CD4-positive, alpha-beta T cell (primary cell): ENCODE data around the gene VGLL4. TPM values are rescaled to one million over a fixed set of nuclear protein-coding genes. Genes with fewer than 3 reads are reported as not detected.

Source experiments
- ATAC-seq: fragments of 200-7000 bp; cut with Tn5 transposase; one replicate; pipeline ENCODE4 v1.10.0; 2022; ENCODE audit warnings: mild to moderate bottlenecking; ENCODE audit not compliant: poor library complexity
- CTCF ChIA-PET: fragments of 350-600 bp; sonication (Branson Sonifier 250); formaldehyde crosslinking; loops from one replicate; lab custom pipeline; 2021; ENCODE audit warnings: antibody characterized with exemption, inconsistent platforms; lab: Charles Lee
- POLR2A ChIA-PET: fragments of 350-600 bp; sonication (Branson Sonifier 250); formaldehyde crosslinking; loops from one replicate; lab custom pipeline; 2021; ENCODE audit warnings: antibody characterized with exemption, inconsistent platforms; lab: Charles Lee
- DNase-seq, 14 experiments: peaks; one replicate each; pipeline ENCODE4 v3.0.0-alpha.2; 2013 to 2020; ENCODE audit warnings: mixed read lengths in 2 of 14
- H3K27ac ChIP-seq, 2 donors: one replicate each; pipeline versions ENCODE4 v1.5.1 to v1.7.0; 2013; ENCODE audit warnings: low read length in 2 of 2, low read depth in 1 of 2, mild to moderate bottlenecking in 1 of 2
- H3K27me3 ChIP-seq, 2 experiments: 1 replicate in 1 of 2; 2 replicates in 1 of 2; pipeline versions ENCODE4 v1.6.1 to v1.7.0; 2013; ENCODE audit warnings: low read length in 2 of 2, control low read depth in 1 of 2, mild to moderate bottlenecking in 1 of 2, moderate library complexity in 1 of 2; ENCODE audit not compliant: insufficient read depth in 2 of 2, control insufficient read depth in 1 of 2
- H3K36me3 ChIP-seq: one replicate; pipeline ENCODE4 v1.6.1; 2013; ENCODE audit warnings: low read length, control low read depth; ENCODE audit not compliant: insufficient read depth
- H3K4me1 ChIP-seq: one replicate; pipeline ENCODE4 v1.6.1; 2013; ENCODE audit warnings: low read length, control low read depth; ENCODE audit not compliant: insufficient read depth
- H3K4me3 ChIP-seq: one replicate; pipeline ENCODE4 v1.5.1; 2013; ENCODE audit warnings: mild to moderate bottlenecking, low read length, moderate library complexity
- H3K9me3 ChIP-seq, 2 experiments: 1 replicate in 1 of 2; 2 replicates in 1 of 2; pipeline versions ENCODE4 v1.6.1 to v1.7.0; 2013; ENCODE audit warnings: low read length in 2 of 2, mild to moderate bottlenecking in 2 of 2, control low read depth in 1 of 2, moderate library complexity in 1 of 2; ENCODE audit not compliant: control insufficient read depth in 1 of 2, insufficient read depth in 1 of 2
- H3K27ac Mint-ChIP-seq: one replicate; pipeline ENCODE4 v1.8.0; 2020; ENCODE audit warnings: mixed read lengths
- H3K27me3 Mint-ChIP-seq: one replicate; pipeline ENCODE4 v1.8.0; 2021; ENCODE audit warnings: mixed read lengths
- H3K36me3 Mint-ChIP-seq: one replicate; pipeline ENCODE4 v1.8.0; 2021; ENCODE audit warnings: low read depth, mixed read lengths
- H3K4me1 Mint-ChIP-seq: one replicate; pipeline ENCODE4 v1.8.0; 2021; ENCODE audit warnings: low read depth, mixed read lengths
- H3K4me3 Mint-ChIP-seq: one replicate; pipeline ENCODE4 v1.8.0; 2020; ENCODE audit warnings: mild to moderate bottlenecking, mixed read lengths
- H3K9me3 Mint-ChIP-seq: one replicate; pipeline ENCODE4 v1.8.0; 2020; ENCODE audit warnings: mixed read lengths
- intact Hi-C, 2 experiments: fragments of 100-400 bp; cut with DNase I in 1 of 2; cut with micrococcal nuclease in 1 of 2; formaldehyde crosslinking; loops; one replicate each; pipeline versions ENCODE4 v1.15.1 to v1.9.0; 2023 to 2025; cut with DNase I, micrococcal nuclease
- total RNA-seq, 174 experiments: library from RNA in 2 of 174; stranded (reverse) in 2 of 174; gene quantifications; one replicate each; pipeline ENCODE4 v1.2.3 and lab custom pipeline; 2021 to 2026
- TF ChIP-seq, protein P1 (sequence below): fragments of 200-600 bp; IDR thresholded peaks from one replicate; pipeline ENCODE4 v1.8.0; 2022; ENCODE audit warnings: antibody characterized with exemption, mild to moderate bottlenecking

Gene VGLL4
- total RNA-seq, 2 experiments from 2014 or later: 10.5 to 11.3 TPM

DNA sequence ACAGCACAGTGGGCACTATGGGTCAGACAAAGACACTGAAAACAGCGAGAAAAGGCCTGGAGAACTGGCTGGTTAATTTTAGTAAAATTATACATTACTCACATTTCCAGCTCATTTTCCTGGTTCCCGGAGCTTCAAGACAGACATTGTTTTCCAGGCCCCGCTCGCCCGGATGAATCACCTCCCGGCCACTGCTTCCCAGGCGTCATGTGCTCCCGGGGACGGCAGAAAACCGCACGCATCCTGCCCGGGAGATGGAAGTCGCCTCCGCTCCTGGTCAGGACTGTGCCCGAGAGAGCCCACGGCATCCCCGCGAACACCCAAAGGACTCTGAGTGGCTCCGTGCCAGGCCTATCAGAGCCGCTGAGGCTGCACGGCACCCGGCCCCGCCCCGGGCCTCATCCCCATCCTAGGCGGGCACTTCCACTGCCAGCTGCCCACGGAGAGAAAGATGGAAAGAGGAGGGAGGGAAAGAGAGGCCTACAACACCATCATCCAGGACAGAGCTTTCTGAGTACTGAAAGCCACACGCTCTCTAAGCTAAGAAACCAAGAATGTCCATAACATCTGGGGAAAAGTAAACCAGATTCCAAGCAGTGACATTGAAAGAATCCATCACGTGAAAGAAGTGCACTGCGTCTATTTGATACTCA is 75.1 kb downstream of the VGLL4 start:
- H3K27ac Mint-ChIP-seq: no peak overlapping the region
- no peak overlapping the region for H3K4me3 Mint-ChIP-seq
- DNase-seq (no peak), ATAC-seq (no peak)
- Histone ChIP-seq H3K4me3 (no peak overlapping the region), H3K27me3 (no peaks in the 10 kb centered on the region), H3K4me1 (no peaks in the 10 kb centered on the region), H3K36me3 (peaks cover 50% of the 10 kb centered on the region), H3K27ac (no peak overlapping the region), H3K9me3 (no peaks in the 10 kb centered on the region)
- TF ChIP-seq, protein P1, sequence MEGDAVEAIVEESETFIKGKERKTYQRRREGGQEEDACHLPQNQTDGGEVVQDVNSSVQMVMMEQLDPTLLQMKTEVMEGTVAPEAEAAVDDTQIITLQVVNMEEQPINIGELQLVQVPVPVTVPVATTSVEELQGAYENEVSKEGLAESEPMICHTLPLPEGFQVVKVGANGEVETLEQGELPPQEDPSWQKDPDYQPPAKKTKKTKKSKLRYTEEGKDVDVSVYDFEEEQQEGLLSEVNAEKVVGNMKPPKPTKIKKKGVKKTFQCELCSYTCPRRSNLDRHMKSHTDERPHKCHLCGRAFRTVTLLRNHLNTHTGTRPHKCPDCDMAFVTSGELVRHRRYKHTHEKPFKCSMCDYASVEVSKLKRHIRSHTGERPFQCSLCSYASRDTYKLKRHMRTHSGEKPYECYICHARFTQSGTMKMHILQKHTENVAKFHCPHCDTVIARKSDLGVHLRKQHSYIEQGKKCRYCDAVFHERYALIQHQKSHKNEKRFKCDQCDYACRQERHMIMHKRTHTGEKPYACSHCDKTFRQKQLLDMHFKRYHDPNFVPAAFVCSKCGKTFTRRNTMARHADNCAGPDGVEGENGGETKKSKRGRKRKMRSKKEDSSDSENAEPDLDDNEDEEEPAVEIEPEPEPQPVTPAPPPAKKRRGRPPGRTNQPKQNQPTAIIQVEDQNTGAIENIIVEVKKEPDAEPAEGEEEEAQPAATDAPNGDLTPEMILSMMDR: no peak
- intact Hi-C loops: no loop called here
- H3K4me1 Mint-ChIP-seq: no peaks in the 10 kb centered on the region
- CTCF ChIA-PET: no interaction called here
- H3K36me3 Mint-ChIP-seq: peaks cover 42% of the 10 kb centered on the region
- H3K9me3 Mint-ChIP-seq: no peaks in the 10 kb centered on the region
- POLR2A ChIA-PET: no interaction called here
- no peaks in the 10 kb centered on the region for H3K27me3 Mint-ChIP-seq

DNA sequence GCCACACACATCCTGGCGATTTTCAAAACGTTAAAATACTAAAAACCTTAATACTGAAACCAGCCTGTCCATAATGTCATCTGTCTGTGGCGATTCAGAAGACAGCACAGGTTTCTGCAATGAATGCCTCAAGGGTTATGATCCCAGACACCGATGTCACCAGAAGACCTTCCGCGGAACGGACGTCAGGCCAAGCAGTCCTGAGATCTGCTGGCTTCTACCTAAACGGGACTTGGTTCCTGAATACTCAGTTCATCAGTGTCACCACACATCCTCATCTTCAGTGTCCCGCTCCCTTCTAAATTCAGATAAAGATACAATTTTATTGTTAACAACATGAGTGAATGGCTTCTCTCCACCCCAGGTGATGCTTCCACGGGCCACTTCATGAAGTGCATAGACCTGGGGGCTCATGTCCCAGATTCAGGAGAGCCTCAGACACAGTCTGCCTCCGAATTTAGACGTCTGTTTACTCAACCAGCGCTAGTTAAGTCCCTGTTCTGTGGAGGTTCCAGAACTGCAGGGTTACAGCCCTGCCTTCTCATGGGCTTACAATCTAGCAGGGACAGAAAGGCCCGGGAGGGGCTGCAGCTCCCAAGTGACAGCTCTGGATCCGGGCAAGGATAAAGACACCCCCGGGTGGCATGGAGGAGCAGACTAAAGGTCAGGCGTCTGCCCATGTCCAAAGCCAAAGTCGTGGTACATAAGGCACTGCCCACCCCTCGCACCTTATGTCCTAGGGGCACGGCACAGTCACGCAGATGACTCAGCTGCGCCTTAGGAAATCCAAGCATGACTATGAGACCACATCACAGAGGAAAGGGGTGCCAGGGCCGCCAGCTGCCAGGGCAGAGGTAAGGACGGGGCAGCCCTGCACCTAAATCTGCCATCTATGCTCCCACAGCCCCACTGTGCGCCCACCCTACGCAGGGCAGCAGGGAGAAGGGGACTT is 75.9 kb downstream of the VGLL4 start:
- Mint-ChIP-seq H3K4me1 (no peaks in the 10 kb centered on the region), H3K27ac (peak overlapping the region; percentile 42), H3K9me3 (no peaks in the 10 kb centered on the region), H3K4me3 (no peak overlapping the region), H3K36me3 (peaks cover 48% of the 10 kb centered on the region), H3K27me3 (no peaks in the 10 kb centered on the region)
- no peak overlapping the region for H3K4me3 ChIP-seq
- no peak overlapping the region for H3K27ac ChIP-seq
- peaks cover 54% of the 10 kb centered on the region for H3K36me3 ChIP-seq
- no peaks in the 10 kb centered on the region for H3K9me3 ChIP-seq
- no peaks in the 10 kb centered on the region for H3K27me3 ChIP-seq
- DNase-seq (no peak), ATAC-seq (no peak)
- H3K4me1 ChIP-seq: no peaks in the 10 kb centered on the region
- CTCF ChIA-PET: no interaction called here
- intact Hi-C loops: no loop called here
- POLR2A ChIA-PET: no interaction called here
- TF ChIP-seq, protein P1: no peak

DNA sequence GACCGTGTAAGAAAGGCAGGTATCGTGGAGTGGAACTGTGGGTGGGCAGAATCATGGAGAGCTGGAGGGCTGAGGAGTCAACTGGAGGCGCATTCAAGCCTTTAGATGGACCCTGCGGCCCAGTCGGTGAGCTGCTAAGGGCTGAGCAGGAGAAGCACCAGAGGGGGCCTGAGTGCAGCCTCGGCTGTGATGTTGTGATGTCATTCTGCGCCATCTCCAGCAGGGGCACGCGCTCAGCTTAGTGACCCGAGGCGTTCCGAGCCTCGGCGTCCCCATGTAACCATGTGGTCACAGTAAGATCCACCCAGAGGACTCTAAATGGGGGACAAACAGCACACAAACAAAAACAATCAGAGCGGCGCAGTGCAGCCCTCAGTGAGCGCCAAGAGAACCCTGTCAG is 76.8 kb downstream of the VGLL4 start:
- intact Hi-C loops: no loop called here
- Mint-ChIP-seq H3K4me3 (no peak overlapping the region), H3K4me1 (no peaks in the 10 kb centered on the region), H3K36me3 (peaks cover 41% of the 10 kb centered on the region), H3K27ac (no peak overlapping the region), H3K9me3 (no peaks in the 10 kb centered on the region), H3K27me3 (no peaks in the 10 kb centered on the region)
- Histone ChIP-seq H3K36me3 (peaks cover 54% of the 10 kb centered on the region), H3K4me3 (no peak overlapping the region), H3K9me3 (no peaks in the 10 kb centered on the region), H3K4me1 (no peaks in the 10 kb centered on the region), H3K27me3 (no peaks in the 10 kb centered on the region), H3K27ac (no peak overlapping the region)
- CTCF ChIA-PET: no interaction called here
- peak in 1 of 14 experiments; percentile 14 for DNase-seq
- POLR2A ChIA-PET: no interaction called here
- TF ChIP-seq, protein P1: no peak
- ATAC-seq: no peak
